Activated CD4-positive, alpha-beta memory T cell treated with anti-CD3 and anti-CD28 coated beads for 36 hours (primary cell): ENCODE results near the gene PHF21A. TPM values are rescaled to one million over a fixed set of nuclear protein-coding genes. Genes with fewer than 3 reads are reported as not detected.
A peak's percentile ranks its signal among the peaks of the same experiment; 100 is the strongest.

ENCODE experiments used
- CTCF ChIA-PET: fragments of 350-600 bp; sonication (Branson Sonifier 250); formaldehyde crosslinking; loops from one replicate; lab custom pipeline; 2021; ENCODE audit warnings: antibody characterized with exemption, inconsistent platforms; lab: Charles Lee
- POLR2A ChIA-PET: fragments of 350-600 bp; sonication (Branson Sonifier 250); formaldehyde crosslinking; loops from one replicate; lab custom pipeline; 2021; ENCODE audit warnings: antibody characterized with exemption; lab: Charles Lee
- DNase-seq: peaks from one replicate; pipeline ENCODE4 v3.0.0-alpha.2; 2020
- H3K27ac Mint-ChIP-seq: one replicate; pipeline ENCODE4 v1.8.0; 2021; ENCODE audit warnings: mixed read lengths
- H3K27me3 Mint-ChIP-seq: one replicate; pipeline ENCODE4 v1.8.0; 2021; ENCODE audit warnings: mixed read lengths
- H3K36me3 Mint-ChIP-seq: one replicate; pipeline ENCODE4 v1.8.0; 2021; ENCODE audit warnings: mixed read lengths
- H3K4me1 Mint-ChIP-seq: one replicate; pipeline ENCODE4 v1.8.0; 2021; ENCODE audit warnings: low read depth, mixed read lengths
- H3K4me3 Mint-ChIP-seq: one replicate; pipeline ENCODE4 v1.8.0; 2021; ENCODE audit warnings: mild to moderate bottlenecking, mixed read lengths
- H3K9me3 Mint-ChIP-seq: one replicate; pipeline ENCODE4 v1.8.0; 2021; ENCODE audit warnings: mixed read lengths
- intact Hi-C: fragments of 100-400 bp; cut with micrococcal nuclease; formaldehyde crosslinking; loops from one replicate; pipeline ENCODE4 v1.15.1; 2023
- total RNA-seq, 2 experiments: library from RNA; stranded (reverse); gene quantifications; one replicate each; pipeline ENCODE4 v1.2.3, GENCODE V29; 2021

The PHF21A gene
- total RNA-seq, 2 experiments from 2014 or later = 38.0 to 40.0 TPM

DNA sequence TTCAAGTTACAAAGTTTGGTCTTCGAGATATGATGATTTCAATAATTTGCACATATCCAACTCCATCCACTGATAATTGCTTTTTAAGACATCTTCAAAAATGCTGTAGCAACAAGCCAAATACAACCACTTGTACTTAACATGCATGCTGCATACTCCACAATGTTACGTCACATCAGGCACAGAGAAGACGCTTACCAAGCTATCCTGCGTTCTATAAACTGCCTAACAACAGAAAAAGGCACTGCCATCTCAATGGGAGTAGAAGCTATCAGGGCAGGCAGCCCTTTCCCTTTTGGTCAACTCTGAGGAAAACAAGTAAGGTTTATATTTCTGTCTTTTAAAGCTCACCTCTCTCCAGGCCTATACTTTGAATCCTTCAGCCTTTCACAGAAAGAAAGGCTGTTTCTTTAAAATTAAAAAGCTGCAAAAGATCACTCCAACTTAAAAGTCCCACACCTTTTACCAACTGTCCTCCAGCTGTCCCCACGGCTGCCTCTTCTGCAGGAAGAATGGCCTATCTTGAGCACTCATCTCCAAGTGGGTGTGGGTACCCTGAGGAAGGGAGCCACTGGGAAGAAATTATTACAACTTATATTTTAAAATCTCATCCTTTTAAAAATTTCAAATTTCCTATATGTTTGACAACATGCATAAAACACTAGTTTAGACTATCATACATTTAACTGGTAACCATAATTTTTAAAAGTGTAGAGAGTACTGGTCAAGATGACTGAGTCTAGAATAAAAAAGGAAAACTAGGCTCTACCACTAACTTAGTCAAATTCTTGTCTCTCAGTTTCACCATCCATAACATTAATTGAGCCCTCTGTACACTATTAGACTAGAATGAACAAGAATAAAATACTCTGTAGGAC is 14.5 kb downstream of the PHF21A start:
- Mint-ChIP-seq H3K27ac (no peak overlapping the region), H3K4me1 (peaks cover 14% of the 10 kb centered on the region), H3K27me3 (no peaks in the 10 kb centered on the region), H3K36me3 (no peaks in the 10 kb centered on the region), H3K9me3 (no peaks in the 10 kb centered on the region), H3K4me3 (no peak overlapping the region)
- CTCF ChIA-PET = interaction anchor here (1.5 kb wide), 1 partner anchor 100 kb away, joined by 6 read pairs; no protein-coding TSS in a partner anchor
- DNase-seq = no peak
- POLR2A ChIA-PET = no interaction called here
- intact Hi-C loops = no loop called here

DNA sequence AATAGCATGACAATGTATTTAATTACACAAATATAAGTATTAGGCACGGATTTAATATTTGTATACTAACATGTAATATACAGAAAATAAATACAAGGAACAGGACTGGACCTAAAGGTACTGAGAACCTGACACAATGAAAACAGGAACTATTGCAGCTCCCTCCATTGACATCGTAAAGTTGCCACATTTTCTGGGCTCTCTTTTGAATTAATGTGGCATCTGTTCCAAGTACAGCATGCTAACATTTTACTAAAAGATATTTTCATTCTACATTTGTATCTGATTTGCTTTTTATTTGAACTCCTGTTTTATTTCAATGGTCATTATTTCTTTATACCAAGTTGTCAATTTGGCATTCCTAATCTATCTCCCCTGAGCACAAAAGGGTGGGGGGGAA is 15.3 kb downstream of the PHF21A start:
- no peaks in the 10 kb centered on the region for H3K36me3 Mint-ChIP-seq
- H3K9me3 Mint-ChIP-seq = no peaks in the 10 kb centered on the region
- H3K27me3 Mint-ChIP-seq = no peaks in the 10 kb centered on the region
- POLR2A ChIA-PET = no interaction called here
- CTCF ChIA-PET = interaction anchor here (1.5 kb wide), 1 partner anchor 99 kb away, joined by 6 read pairs; no protein-coding TSS in a partner anchor
- intact Hi-C loops = no loop called here
- no peak for DNase-seq
- peaks cover 18% of the 10 kb centered on the region for H3K4me1 Mint-ChIP-seq
- H3K27ac Mint-ChIP-seq = no peak overlapping the region
- H3K4me3 Mint-ChIP-seq = no peak overlapping the region

DNA sequence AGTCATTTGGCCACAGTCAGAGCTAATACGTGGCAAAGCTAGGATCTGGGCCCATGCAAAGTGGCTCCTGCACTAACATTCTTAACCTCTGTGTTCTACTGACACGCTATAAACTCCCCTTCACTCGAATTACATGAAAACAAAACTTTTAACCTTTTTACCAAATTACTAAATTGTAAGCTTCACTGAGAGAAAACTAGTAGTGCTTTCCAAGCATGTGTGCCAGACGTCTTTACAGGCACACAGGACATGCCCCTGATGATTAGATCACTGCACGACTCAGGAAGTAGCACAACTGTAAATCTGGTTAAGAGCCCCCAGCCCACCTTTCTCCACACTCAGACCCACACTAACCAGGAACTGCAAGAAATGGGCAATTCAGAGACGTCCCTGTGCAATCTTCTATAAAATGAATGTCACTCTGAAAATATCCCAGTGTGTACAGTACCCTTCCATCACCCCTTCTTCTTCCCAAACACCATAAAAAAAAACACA is 16.1 kb downstream of the PHF21A start:
- POLR2A ChIA-PET = no interaction called here
- no peaks in the 10 kb centered on the region for H3K9me3 Mint-ChIP-seq
- peaks cover 24% of the 10 kb centered on the region for H3K4me1 Mint-ChIP-seq
- no peaks in the 10 kb centered on the region for H3K36me3 Mint-ChIP-seq
- no peak for DNase-seq
- H3K4me3 Mint-ChIP-seq = no peak overlapping the region
- intact Hi-C loops = no loop called here
- no peak overlapping the region for H3K27ac Mint-ChIP-seq
- H3K27me3 Mint-ChIP-seq = no peaks in the 10 kb centered on the region
- CTCF ChIA-PET = interaction anchor here (1.0 kb wide), 2 partner anchors 94 to 208 kb away, joined by 3 read pairs; no protein-coding TSS in a partner anchor

GRCh38 chr11:46102843-46103242 is 18.4 kb downstream of the PHF21A start:
- H3K9me3 Mint-ChIP-seq = no peaks in the 10 kb centered on the region
- H3K4me3 Mint-ChIP-seq = no peak overlapping the region
- no peak overlapping the region for H3K27ac Mint-ChIP-seq
- peaks cover 40% of the 10 kb centered on the region for H3K4me1 Mint-ChIP-seq
- H3K27me3 Mint-ChIP-seq = no peaks in the 10 kb centered on the region
- intact Hi-C loops = no loop called here
- ChIA-PET POLR2A (interaction anchor here (2.3 kb wide), 1 partner anchor 13 kb away, joined by 6 read pairs; no protein-coding TSS in a partner anchor), CTCF (interaction anchor here (1.8 kb wide), 1 partner anchor 96 kb away, joined by 6 read pairs; no protein-coding TSS in a partner anchor)
- DNase-seq = no peak
- H3K36me3 Mint-ChIP-seq = no peaks in the 10 kb centered on the region

DNA sequence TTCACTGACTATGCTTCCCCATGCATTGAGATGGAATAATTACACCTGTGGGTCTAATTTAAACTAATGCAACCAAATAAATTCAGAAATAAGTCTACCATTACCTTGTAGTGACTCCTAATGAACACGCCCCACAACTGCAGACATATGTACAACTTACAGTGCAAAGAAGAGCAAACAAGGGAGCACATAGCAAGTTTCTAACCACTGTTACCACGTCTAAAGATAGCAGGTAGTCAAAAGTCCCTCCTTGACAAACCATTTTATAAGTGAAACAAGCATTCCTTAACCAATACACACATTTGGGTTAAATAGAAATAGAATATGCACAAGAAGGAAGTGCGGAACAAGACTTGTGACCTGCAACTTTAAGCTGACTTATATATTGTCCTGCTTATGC is 20.6 kb downstream of the PHF21A start:
- POLR2A ChIA-PET = interaction anchor here (0.7 kb wide), 1 partner anchor 14 kb away, joined by 3 read pairs; no protein-coding TSS in a partner anchor
- intact Hi-C loops = no loop called here
- DNase-seq = no peak
- Mint-ChIP-seq H3K27ac (no peak overlapping the region), H3K4me1 (peaks cover 40% of the 10 kb centered on the region), H3K9me3 (no peaks in the 10 kb centered on the region), H3K27me3 (no peaks in the 10 kb centered on the region), H3K36me3 (no peaks in the 10 kb centered on the region), H3K4me3 (no peak overlapping the region)
- CTCF ChIA-PET = interaction anchor here (1.7 kb wide), 1 partner anchor 136 kb away, joined by 4 read pairs; no protein-coding TSS in a partner anchor

- intact Hi-C loops = no loop called here
- Mint-ChIP-seq H3K36me3 (no peaks in the 10 kb centered on the region), H3K9me3 (no peaks in the 10 kb centered on the region), H3K4me3 (peak overlapping the region; percentile 34), H3K27ac (no peak overlapping the region), H3K27me3 (no peaks in the 10 kb centered on the region), H3K4me1 (peaks cover 35% of the 10 kb centered on the region)
- ChIA-PET CTCF (interaction anchor here (1.7 kb wide), 1 partner anchor 135 kb away, joined by 4 read pairs; no protein-coding TSS in a partner anchor), POLR2A (interaction anchor here (0.7 kb wide), 2 partner anchors 14 to 316 kb away, joined by 3 read pairs; no protein-coding TSS in a partner anchor)
- no peak for DNase-seq
Observed at GRCh38 chr11:46099963-46100316, 21.3 kb downstream of the PHF21A start.

- no peaks in the 10 kb centered on the region for H3K4me1 Mint-ChIP-seq
- CTCF ChIA-PET = interaction anchor here (1.8 kb wide), 1 partner anchor 17 kb away, joined by 4 read pairs; no protein-coding TSS in a partner anchor
- no peak for DNase-seq
- no peak overlapping the region for H3K27ac Mint-ChIP-seq
- H3K9me3 Mint-ChIP-seq = no peaks in the 10 kb centered on the region
- no peak overlapping the region for H3K4me3 Mint-ChIP-seq
- H3K27me3 Mint-ChIP-seq = no peaks in the 10 kb centered on the region
- POLR2A ChIA-PET = no interaction called here
- peaks cover 11% of the 10 kb centered on the region for H3K36me3 Mint-ChIP-seq
- intact Hi-C loops = no loop called here
Observed at GRCh38 chr11:46090375-46090774, 30.9 kb downstream of the PHF21A start.

GRCh38 chr11:46079662-46080061 is 41.6 kb downstream of the PHF21A start:
- no peaks in the 10 kb centered on the region for H3K9me3 Mint-ChIP-seq
- POLR2A ChIA-PET = no interaction called here
- no peak for DNase-seq
- CTCF ChIA-PET = interaction anchor here (2.3 kb wide), 1 partner anchor 115 kb away, joined by 7 read pairs; no protein-coding TSS in a partner anchor
- H3K27me3 Mint-ChIP-seq = no peaks in the 10 kb centered on the region
- H3K27ac Mint-ChIP-seq = no peak overlapping the region
- peaks cover 16% of the 10 kb centered on the region for H3K36me3 Mint-ChIP-seq
- peaks cover 9% of the 10 kb centered on the region for H3K4me1 Mint-ChIP-seq
- no peak overlapping the region for H3K4me3 Mint-ChIP-seq
- intact Hi-C loops = no loop called here

- Mint-ChIP-seq H3K36me3 (peaks cover 9% of the 10 kb centered on the region), H3K27ac (no peak overlapping the region), H3K4me1 (peaks cover 12% of the 10 kb centered on the region), H3K9me3 (no peaks in the 10 kb centered on the region), H3K4me3 (no peak overlapping the region), H3K27me3 (no peaks in the 10 kb centered on the region)
- CTCF ChIA-PET = interaction anchor here (1.5 kb wide), 1 partner anchor 111 kb away, joined by 4 read pairs; no protein-coding TSS in a partner anchor
- no peak for DNase-seq
- intact Hi-C loops = no loop called here
- POLR2A ChIA-PET = no interaction called here
Observed at GRCh38 chr11:46075928-46076327, 45.3 kb downstream of the PHF21A start.

DNA sequence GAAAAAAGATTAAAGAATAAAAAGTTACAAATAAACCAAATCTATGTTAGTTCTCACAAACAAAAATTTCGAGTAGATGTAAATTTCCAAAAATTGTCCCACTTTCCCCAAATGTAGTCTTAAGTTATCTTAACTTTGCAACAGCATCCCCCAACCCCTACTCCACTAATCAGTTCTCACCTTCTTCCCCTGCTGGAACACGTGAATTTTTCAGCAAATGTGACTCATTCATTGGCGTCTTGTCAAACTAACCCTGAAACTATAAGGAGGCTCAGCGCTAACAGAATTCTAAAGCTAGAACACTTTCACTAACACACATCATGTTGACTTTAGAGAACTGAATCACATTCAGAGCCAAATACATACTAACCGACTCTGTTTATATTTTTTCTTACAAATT is 46.1 kb downstream of the PHF21A start:
- Mint-ChIP-seq H3K4me1 (peaks cover 12% of the 10 kb centered on the region), H3K27me3 (no peaks in the 10 kb centered on the region), H3K9me3 (no peaks in the 10 kb centered on the region), H3K27ac (no peak overlapping the region), H3K36me3 (peaks cover 9% of the 10 kb centered on the region), H3K4me3 (no peak overlapping the region)
- DNase-seq = no peak
- intact Hi-C loops = no loop called here
- CTCF ChIA-PET = no interaction called here
- POLR2A ChIA-PET = no interaction called here

GRCh38 chr11:46073632-46074031 is 47.6 kb downstream of the PHF21A start:
- no peak overlapping the region for H3K4me3 Mint-ChIP-seq
- no peaks in the 10 kb centered on the region for H3K9me3 Mint-ChIP-seq
- DNase-seq = no peak
- no peaks in the 10 kb centered on the region for H3K27me3 Mint-ChIP-seq
- H3K36me3 Mint-ChIP-seq = peaks cover 7% of the 10 kb centered on the region
- CTCF ChIA-PET = interaction anchor here (1.1 to 1.2 kb wide), 2 partner anchors 18 to 109 kb away, joined by 3 to 4 read pairs; no protein-coding TSS in a partner anchor
- peaks cover 20% of the 10 kb centered on the region for H3K4me1 Mint-ChIP-seq
- no peak overlapping the region for H3K27ac Mint-ChIP-seq
- POLR2A ChIA-PET = no interaction called here
- intact Hi-C loops = no loop called here
